Adipose tissue (tissue), 3 donors: ENCODE data around the gene ZNF350. TPM values are rescaled to one million over a fixed set of nuclear protein-coding genes. Genes with fewer than 3 reads are reported as not detected.
"Not testable (repeated sequence)": the region's sequence is repeated elsewhere in the genome, so short reads cannot be mapped to it uniquely, and the experiment has no call there.

Source experiments
- H3K27ac ChIP-seq: one replicate; pipeline ENCODE4 v1.5.1; 2013; ENCODE audit warnings: low read depth, low read length
- WGBS, 3 donors: extraction: QIAGEN DNeasy Blood & Tissue Kit; methylation state at CpG; one replicate each; pipeline ENCODE4 v1.1.7; 2013; 5-methylcytosine and 5-hydroxymethylcytosine counted together
- polyA plus RNA-seq, 3 donors: library from polyadenylated mRNA; stranded (reverse); fragments of 200-250 nt; gene quantifications; one replicate each; pipeline ENCODE4 v1.2.3, GENCODE V29; 2013
- donor health status: healthy with polysubstance abuse.
- donor health status: Bipolar disorder and iron deficiency.
- donor health status: healthy.

The ZNF350 gene
- polyA plus RNA-seq, 3 donors: 3.9 to 5.6 (median 5.4) TPM

DNA sequence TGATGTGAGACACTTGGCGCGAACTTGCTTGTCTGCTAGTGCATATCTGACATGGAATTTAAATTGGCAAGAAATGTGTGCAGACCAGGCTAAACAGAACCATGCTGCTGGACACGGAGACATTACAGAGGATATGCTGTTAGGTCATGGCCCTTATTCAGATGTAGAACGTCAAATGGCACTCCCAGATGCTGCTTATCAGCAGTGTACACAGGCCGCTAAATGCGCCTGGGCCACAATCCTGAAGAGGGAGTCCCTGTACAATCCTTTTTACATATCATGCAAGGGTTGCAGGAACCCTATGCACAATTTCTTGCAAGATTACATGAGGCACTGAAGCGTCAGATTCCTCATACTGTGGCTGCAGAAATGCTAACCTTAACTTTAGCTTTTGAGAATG is 9.3 kb downstream of the ZNF350 start:
- no peak overlapping the region for H3K27ac ChIP-seq
- 78 to 96% (median 88%) methylated on average over 7 of the region's 7 CpGs for WGBS, 3 donors

DNA sequence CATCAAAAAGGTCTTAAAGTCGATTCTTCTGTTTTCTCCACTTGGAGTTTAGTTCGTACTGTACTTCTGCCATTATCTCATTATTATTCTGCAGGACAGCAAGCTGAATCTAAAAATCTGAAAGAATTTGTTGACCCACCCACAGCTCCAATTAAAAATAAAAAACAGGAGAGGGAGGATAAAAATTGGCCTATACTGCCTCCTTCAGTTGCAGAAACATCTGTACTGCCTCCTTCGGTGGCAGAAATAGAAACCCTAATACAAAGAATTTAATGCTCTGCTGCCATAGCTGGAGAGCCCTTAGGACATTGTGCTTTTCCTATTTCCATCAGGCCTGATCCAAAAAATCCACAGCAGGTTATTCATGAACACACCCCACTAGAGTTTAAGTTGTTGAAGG is 9.8 kb downstream of the ZNF350 start:
- H3K27ac ChIP-seq: no peak overlapping the region
- 89 to 97% (median 93%) methylated on average over 3 of the region's 3 CpGs for whole genome bisulfite sequencing, 3 donors

- WGBS, 3 donors: 95 to 97% (median 97%) methylated on average over 17 of the region's 17 CpGs
- H3K27ac ChIP-seq: not testable (repeated sequence)
Measured at GRCh38 chr19:51975787-51976186, 10.9 kb downstream of the ZNF350 start.

- 96 to 98% (median 96%) methylated on average over 4 of the region's 4 CpGs for WGBS, 3 donors
- H3K27ac ChIP-seq: no peak overlapping the region
Measured at GRCh38 chr19:51971624-51972023, 15.0 kb downstream of the ZNF350 start.

GRCh38 chr19:51970718-51971117 is 15.9 kb downstream of the ZNF350 start:
- H3K27ac ChIP-seq: no peak overlapping the region
- 94 to 100% (median 99%) methylated on average over 1 of the region's 1 CpG for WGBS, 3 donors

- whole genome bisulfite sequencing, 3 donors: 96 to 99% (median 98%) methylated on average over 5 of the region's 5 CpGs
- no peak overlapping the region for H3K27ac ChIP-seq
Measured at GRCh38 chr19:51965583-51965982, 21.1 kb downstream of the ZNF350 start.

DNA sequence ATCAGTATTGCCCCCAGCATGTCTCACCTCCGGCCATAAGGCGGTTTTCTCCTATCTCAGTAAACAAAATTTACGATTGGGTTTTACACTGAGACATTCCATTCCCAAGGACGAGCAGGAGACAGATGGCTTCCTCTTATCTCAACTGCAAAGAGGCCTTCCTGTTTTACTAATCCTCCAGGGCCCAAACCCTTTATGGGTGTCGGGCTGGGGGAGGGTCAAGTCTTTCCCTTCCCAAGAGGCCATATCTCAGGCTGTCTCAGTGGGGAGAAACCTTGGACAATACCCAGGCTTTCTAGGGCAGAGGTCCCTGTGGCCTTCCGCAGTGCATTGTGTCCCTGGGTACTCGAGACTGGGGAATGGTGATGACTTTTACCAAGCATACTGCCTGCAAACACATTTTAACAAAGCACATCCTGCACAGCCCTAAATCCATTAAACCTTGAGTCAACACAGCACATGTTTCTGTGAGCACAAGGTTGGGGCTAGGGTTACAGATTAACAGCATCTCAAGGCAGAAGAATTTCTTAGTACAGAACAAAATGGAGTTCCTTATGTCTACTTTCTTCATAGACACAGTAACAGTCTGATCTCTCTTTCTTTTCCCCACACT is 25.9 kb downstream of the ZNF350 start:
- not testable (repeated sequence) for H3K27ac ChIP-seq
- 13 to 38% (median 36%) methylated on average over 7 of the region's 7 CpGs for WGBS, 3 donors

GRCh38 chr19:51959791-51960190 is 26.8 kb downstream of the ZNF350 start:
- H3K27ac ChIP-seq: no peak overlapping the region
- WGBS, 3 donors: 83 to 92% (median 84%) methylated on average over 4 of the region's 4 CpGs

GRCh38 chr19:51957846-51958245 is 28.8 kb downstream of the ZNF350 start:
- WGBS, 3 donors: 31 to 89% (median 86%) methylated on average over 4 of the region's 4 CpGs

GRCh38 chr19:51948975-51949374 is 37.7 kb downstream of the ZNF350 start:
- 10 to 17% (median 13%) methylated on average over 25 of the region's 25 CpGs for WGBS, 3 donors
- H3K27ac ChIP-seq: no peak overlapping the region

More at GRCh38 chr19:51957846-51958245, 28.8 kb downstream of the ZNF350 start:
- H3K27ac ChIP-seq: not testable (repeated sequence)

GRCh38 chr19:51946602-51947001 is 40.0 kb downstream of the ZNF350 start:
- WGBS, 3 donors: 93 to 100% (median 94%) methylated on average over 1 of the region's 1 CpG
- H3K27ac ChIP-seq: no peak overlapping the region

DNA sequence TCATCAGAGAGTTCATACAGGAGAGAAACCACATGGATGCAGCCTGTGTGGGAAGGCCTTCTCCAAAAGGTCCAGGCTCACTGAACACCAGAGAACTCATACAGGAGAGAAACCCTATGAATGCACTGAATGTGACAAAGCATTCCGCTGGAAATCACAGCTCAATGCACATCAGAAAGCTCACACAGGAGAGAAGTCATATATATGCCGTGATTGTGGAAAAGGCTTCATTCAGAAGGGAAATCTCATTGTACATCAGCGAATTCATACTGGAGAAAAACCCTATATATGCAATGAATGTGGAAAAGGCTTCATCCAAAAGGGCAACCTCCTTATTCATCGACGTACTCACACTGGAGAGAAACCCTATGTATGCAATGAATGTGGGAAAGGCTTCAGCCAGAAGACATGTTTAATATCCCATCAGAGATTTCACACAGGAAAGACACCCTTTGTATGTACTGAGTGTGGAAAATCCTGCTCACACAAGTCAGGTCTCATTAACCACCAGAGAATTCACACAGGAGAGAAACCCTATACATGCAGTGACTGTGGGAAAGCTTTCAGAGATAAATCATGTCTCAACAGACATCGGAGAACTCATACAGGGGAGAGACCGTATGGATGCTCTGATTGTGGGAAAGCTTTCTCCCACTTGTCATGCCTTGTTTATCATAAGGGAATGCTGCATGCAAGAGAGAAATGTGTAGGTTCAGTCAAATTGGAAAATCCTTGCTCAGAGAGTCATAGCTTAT is 41.7 kb downstream of the ZNF350 start:
- 90 to 95% (median 91%) methylated on average over 7 of the region's 7 CpGs for WGBS, 3 donors
- H3K27ac ChIP-seq: no peak overlapping the region

DNA sequence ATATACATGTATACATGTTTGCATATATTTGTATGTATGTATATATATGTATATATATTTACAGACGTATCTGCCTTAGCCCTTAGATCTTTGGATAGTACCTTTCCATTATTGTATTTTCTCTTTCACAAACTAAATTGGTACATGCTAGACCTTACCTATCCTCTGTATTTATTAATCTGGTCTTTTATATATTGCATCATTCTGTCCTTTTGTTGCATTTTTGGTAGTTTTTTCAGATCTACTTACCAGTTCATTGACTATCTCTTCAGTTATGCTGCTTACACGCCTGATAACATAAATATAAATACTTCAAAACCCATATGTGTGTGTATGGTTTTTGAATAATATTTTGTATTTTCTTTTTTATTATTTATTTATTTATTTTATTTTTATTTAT is 47.7 kb downstream of the ZNF350 start:
- no peak overlapping the region for H3K27ac ChIP-seq
- WGBS, 3 donors: 97 to 99% (median 99%) methylated on average over 2 of the region's 2 CpGs

DNA sequence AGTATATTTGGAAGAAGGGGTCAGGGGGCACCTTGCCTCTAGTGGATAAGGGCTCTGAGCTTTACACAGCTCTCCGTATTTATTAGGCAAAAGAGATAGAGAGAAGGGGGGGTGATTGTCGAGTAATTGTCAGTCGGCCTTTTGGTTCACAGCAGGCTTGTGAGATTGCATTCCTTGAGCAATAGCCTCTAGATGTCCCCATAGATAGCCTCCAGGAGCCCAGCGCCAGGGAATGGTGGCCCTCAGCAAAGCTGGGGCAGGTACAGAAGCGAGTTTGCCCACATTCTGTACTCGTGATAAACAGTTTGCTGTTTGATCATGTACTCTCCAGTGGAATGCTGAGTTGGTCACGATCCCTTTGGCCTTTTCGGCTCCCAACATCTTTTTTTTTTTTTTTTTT is 54.7 kb downstream of the ZNF350 start:
- H3K27ac ChIP-seq: no peak overlapping the region
- 82 to 95% (median 92%) methylated on average over 8 of the region's 8 CpGs for WGBS, 3 donors

DNA sequence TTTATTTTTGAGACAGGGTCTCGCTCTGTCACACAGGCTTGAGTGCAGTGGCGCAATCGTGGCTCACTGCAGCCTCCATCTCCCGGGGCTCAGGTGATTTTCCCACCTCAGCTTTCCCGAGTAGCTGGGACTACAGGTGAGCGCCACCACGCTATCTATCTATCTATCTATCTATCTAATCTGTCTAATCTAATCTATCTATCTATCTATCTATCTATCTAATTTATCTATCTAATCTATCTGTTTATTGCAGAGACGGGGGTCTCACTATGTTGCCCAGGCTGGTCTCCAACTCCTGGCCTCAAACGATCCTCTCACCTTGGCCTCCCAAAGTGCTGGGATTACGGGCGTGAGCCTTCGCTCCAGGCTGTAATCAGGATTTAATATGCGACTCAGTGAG is 58.8 kb downstream of the ZNF350 start:
- 23 to 40% (median 33%) methylated on average over 13 of the region's 13 CpGs for WGBS, 3 donors
- H3K27ac ChIP-seq: no peak overlapping the region

DNA sequence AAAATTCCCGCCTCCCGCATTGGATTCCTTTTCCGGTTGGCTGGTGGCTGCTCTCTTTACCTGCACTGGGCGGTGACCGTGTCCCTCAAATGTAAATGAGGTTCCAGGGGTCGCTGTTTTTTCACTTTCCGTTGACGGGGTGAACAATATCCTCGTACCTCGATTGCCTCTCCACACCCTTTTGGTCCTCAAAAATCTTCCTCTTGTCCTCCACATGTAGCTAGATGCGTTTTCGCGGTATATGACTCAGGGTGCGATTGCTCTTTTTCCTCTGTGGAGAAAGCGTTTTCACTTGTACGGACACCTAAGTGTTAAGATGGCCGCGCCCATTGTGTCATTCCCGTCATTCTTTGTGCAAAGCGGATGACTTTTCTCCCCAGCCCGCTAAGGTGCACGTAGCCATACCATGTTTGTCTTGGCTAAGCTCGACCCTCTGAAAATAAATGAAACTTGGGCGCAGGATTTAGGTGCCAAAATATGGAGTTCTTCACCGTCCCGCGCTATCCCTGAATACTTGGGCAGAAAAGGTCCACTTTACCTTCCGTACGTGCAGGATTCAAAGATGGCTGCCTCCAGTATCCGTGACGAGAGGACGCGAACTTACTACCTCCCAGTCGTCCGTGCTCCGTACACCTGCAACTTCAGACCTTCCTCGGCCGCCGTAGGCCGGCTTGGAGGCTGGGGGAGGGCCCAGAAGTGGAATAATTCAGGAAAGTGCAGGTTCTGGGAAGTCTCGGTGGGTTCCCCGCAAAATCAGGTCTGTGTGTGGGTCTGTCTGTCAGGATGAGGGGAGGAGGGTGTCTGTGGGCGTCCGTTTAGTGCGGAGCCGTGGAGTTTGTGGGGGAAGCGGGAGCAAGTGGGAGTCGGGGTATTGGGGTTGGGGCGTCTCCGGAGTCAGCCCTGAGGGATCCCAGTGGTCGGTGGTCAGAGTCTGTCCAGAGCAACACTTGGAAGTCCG is 59.6 kb downstream of the ZNF350 start, which contains the start of gene ZNF613:
Gene ZNF613, plus strand, starts transcription at position 689 of the 958 bp plus-strand sequence. CDS start 8,749 bp downstream, outside the sequence.
- 0 to 1% (median 1%) methylated on average over 52 of the region's 52 CpGs for WGBS, 3 donors
- H3K27ac ChIP-seq: no peak within 1 kb of the TSS

- no peak overlapping the region for H3K27ac ChIP-seq
Measured at GRCh38 chr19:51926426-51926783, 60.2 kb downstream of the ZNF350 start.

DNA sequence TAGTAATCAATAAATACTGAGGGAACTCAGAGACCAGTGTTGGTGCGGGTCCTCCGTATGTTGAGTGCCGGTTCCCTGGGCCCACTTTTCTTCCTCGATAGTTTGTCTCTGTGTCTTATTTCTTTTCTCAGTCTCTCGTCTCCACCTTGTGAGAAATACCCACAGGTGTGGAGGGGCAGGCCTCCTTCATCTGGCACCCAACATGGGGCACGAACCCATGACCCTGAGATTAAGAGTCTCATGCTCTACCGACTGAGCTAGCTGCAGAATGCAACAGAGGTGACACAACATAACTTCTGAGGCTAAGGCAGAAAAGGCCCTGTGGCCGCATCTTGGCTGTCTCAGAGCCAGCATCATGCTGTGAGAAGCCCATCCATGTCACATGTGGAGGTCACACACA is 64.7 kb downstream of the ZNF350 start:
- 88 to 92% (median 92%) methylated on average over 8 of the region's 8 CpGs for WGBS, 3 donors

More at GRCh38 chr19:51926426-51926783, 60.2 kb downstream of the ZNF350 start:
- WGBS, 3 donors: 12 to 21% (median 14%) methylated on average over 11 of the region's 11 CpGs

DNA sequence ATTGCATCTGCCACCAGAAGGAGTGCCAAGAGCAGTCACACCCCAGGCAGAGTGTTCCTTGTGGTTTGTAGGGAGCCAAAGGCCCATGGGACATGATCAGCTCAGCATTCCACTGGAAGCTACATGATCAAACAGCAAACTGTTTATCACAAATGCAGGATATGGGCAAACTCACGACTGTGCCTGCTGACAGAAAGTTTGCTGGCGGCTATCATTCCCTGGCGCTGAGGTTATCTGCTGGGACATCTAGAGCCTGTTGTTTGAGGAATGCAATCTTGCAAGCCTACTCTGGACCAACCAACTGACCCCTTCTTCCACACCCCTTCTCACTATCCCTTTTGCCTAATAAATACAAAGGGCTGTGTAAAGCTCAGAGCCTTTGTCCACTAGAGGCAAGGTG is 67.0 kb downstream of the ZNF350 start:
- 81 to 91% (median 89%) methylated on average over 3 of the region's 3 CpGs for WGBS, 3 donors
- no peak overlapping the region for H3K27ac ChIP-seq

More for the DNA sequence above, 64.7 kb downstream of the ZNF350 start:
- H3K27ac ChIP-seq: no peak overlapping the region
